GM12875 (cell line): Measurements from ENCODE around the gene KNTC1.
"Not testable (repeated sequence)": the region's sequence is repeated elsewhere in the genome, so short reads cannot be mapped to it uniquely, and the experiment has no call there.

ENCODE experiments used
- H3K4me3 ChIP-seq: one replicate; pipeline ENCODE4 v1.5.1; 2011; ENCODE audit warnings: low read depth, low read length, control low read depth
- CTCF ChIP-seq: IDR thresholded peaks from 2 replicates; pipeline ENCODE4 v1.5.1; 2011; ENCODE audit warnings: low read depth, mild to moderate bottlenecking, control low read depth, inconsistent platforms, low read length, moderate library complexity, borderline replicate concordance; ENCODE audit not compliant: insufficient read depth

Gene KNTC1

GRCh38 chr12:122489038-122489437 lies 38.0 kb upstream of the KNTC1 start:
- no peak for TF ChIP-seq CTCF
- no peak overlapping the region for H3K4me3 ChIP-seq

- H3K4me3 ChIP-seq, result no peak overlapping the region
- TF ChIP-seq CTCF, result no peak
Observed at GRCh38 chr12:122491991-122492390, 35.1 kb upstream of the KNTC1 start.

- not testable (repeated sequence) for H3K4me3 ChIP-seq
Observed at GRCh38 chr12:122493222-122493621, 33.8 kb upstream of the KNTC1 start.

GRCh38 chr12:122495258-122495657 lies 31.8 kb upstream of the KNTC1 start:
- TF ChIP-seq CTCF, result no peak
- H3K4me3 ChIP-seq, result no peak overlapping the region

DNA sequence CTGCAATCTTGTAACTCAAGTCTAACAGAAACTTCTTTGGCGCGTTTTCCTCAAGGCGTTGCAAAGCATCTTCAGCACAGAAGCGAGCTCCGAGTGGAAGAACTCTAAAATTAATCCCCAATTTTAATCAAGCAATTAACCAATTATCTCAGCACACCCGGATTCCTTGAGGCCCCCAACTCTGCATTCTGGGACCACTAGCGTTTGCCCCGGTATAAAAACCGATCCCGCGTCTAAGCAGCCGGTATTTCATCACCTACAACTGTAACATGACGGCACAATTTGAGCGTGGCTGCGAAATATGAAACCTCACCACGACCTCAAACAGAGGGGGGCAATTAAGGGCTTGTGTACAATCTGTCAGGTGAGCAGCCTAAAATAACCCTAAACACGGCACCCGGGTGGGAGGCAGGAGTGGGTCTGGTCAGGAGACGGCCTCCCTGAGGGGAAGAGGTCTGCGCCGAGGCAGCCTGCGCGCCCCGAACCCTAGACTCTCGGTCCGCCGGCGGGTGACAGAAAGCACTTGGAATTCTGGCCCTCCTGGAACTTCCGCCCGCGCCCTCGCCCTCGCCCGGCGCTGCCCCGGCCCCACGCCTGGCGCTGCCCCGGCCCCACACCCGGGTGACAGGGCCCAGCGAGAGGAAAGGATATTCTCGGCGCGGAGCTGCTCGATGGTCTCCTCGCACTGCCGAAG lies 26.9 kb upstream of the KNTC1 start:
- H3K4me3 ChIP-seq, result peak overlapping the region; percentile 81
- no peak for TF ChIP-seq CTCF

DNA sequence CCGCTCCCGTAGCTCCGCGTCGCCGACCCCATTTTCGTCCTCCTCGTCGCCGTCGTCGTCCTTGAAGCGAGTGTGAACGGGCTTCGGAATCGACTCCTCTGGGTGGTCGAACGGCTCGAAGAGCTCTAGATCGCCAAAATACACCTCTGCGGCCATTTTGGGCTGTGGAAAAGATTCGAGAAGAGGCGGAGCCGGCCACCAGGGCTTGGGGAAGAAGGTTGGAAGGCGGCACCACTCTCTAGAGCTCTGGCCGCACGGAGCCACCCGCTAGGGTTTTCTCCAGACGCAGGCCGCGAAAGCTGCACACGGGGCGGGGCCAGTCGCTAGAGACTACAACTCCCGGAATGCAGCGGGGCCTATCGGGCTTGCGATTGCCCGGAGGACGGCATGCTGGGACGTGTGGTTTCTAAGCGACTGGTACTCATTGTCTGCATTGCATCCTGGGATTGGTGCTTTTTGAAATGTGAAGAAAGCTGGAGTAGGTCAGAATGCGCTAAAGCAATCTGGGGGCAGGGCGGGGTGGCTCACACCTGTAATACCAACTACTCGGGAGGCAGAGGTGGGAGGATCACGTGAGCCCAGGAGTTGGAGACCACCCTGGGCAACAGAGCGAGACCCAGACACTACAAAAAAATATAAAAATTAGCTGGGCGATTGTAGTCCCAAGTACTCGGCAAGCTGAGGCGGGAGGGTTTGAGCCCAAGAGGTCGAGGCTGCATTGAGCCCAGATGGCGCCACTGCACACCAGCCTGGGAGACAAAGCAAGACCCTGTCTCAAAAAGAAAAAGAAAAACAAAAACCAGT lies 26.2 kb upstream of the KNTC1 start, which contains the start of gene ZCCHC8:
Gene ZCCHC8 (minus strand): TSS at position 248 of the 804 bp plus-strand sequence. CDS start 92 bp downstream, at position 156.
- H3K4me3 ChIP-seq, result peak within 1 kb of the TSS; percentile 81

More for the DNA sequence above, 26.2 kb upstream of the KNTC1 start, which contains the start of gene ZCCHC8:
- no peak for TF ChIP-seq CTCF
